ENCODE measurements around the gene TARDBP. TPM values are rescaled to one million over a fixed set of nuclear protein-coding genes. Genes with fewer than 3 reads are reported as not detected.
A peak's percentile ranks its signal among the peaks of the same experiment; 100 is the strongest.

TARDBP gene
- total and polyA plus RNA-seq, 9 of the 15 experiments (the other 6 are each of a cell fraction or from before 2014, with no cell fraction given) = 122 to 515 (median 243) TPM

GRCh38 chr1:11062965-11063401 lies 50.5 kb downstream of the TARDBP start:
- no peak overlapping the region for H2AFZ ChIP-seq (ENCODE audit: low read depth, low read length)
- TF ChIP-seq PHTF2 (CRISPR knock-in tag; IDR thresholded peaks at IDR 0.05) = no peak
- TF ChIP-seq HLTF (IDR thresholded peaks at IDR 0.05) = no peak
- TF ChIP-seq ZNF785 (CRISPR knock-in tag; IDR thresholded peaks at IDR 0.05) = no peak
- TF ChIP-seq ZNF121 (CRISPR knock-in tag; conservative IDR thresholded peaks at IDR 0.05) = peak; percentile 72
- TF ChIP-seq CBFA2T3 (IDR thresholded peaks at IDR 0.05) = no peak
- TF ChIP-seq ZBTB5 (IDR thresholded peaks at IDR 0.05) = no peak
- H3K9ac ChIP-seq (ENCODE audit: insufficient read depth in 1 of 2, low read depth in 2 of 2, low read length in 2 of 2) = peak overlapping the region in 1 of 2 experiments; percentile 24; a peak in 1 of 4 replicates
- intact Hi-C loops (cut with micrococcal nuclease) (no loop called here), in situ Hi-C loops (cut with MboI) (no loop called here)
- peaks cover 8 to 32% of the 10 kb centered on the region in 2 experiments; a peak in 4 of 5 replicates for H3K4me1 ChIP-seq (replicated peaks in 1 of 2; ENCODE audit: control insufficient read depth in 2 of 2, insufficient read depth in 2 of 2, low read length in 2 of 2)
- H3K4me3 ChIP-seq = no peak overlapping the region
- ChIA-PET CTCF (ENCODE audit: low intra/inter-chr PET ratio) (no interaction called here), POLR2A (interaction anchor here (1.6 to 3.5 kb wide), 2 partner anchors 7 to 11 kb away, joined by 8 to 11 read pairs; no protein-coding TSS in a partner anchor)
- H3K27ac ChIP-seq (ENCODE audit: extremely low read depth, low read depth, low read length) = peak overlapping the region; percentile 14; the same call in 1 of the 3 replicates
- 65% methylated on average over 3 of the region's 3 CpGs for WGBS (ENCODE audit: insufficient coverage, low coverage, missing lambda C conversion rate)
- no peak overlapping the region for H3K4me2 ChIP-seq (ENCODE audit: insufficient read depth, low read length)
- no peaks in the 10 kb centered on the region for H4K20me1 ChIP-seq (replicated peaks; ENCODE audit: control insufficient read depth, insufficient read depth, low read length)
- BruUV-seq (replicated peaks) = no TSS peak
- no peak for ATAC-seq
- FAIRE-seq = no peak
- H3K9me1 ChIP-seq (ENCODE audit: control insufficient read depth, insufficient read depth, low read length) = no peaks in the 10 kb centered on the region
- no peaks in the 10 kb centered on the region for H3K27me3 ChIP-seq (ENCODE audit: control insufficient read depth in 2 of 2, insufficient read depth in 2 of 2, low read length in 2 of 2)
- H3K36me3 ChIP-seq (ENCODE audit: control insufficient read depth, insufficient read depth, low read length) = peaks cover 63% of the 10 kb centered on the region; the same call in 2 of the 3 replicates
- H3K9me3 ChIP-seq (replicated peaks; ENCODE audit: control insufficient read depth, insufficient read depth, low read depth, low read length) = no peaks in the 10 kb centered on the region
- DNase-seq (ENCODE audit: extremely low read depth in 1 of 4, low spot score in 3 of 4) = no peak
- H3K79me2 ChIP-seq (ENCODE audit: control insufficient read depth, insufficient read depth, low read length) = peaks cover 39% of the 10 kb centered on the region

All from K562 (cell line).